ENCODE data around the gene MEGF11.

Gene MEGF11

GRCh38 chr15:66240240-66240794, 13.2 kb downstream of the MEGF11 start:
- no peak for DNase-seq (ENCODE audit: low read depth in 2 of 2)

- no peak for DNase-seq (ENCODE audit: low read depth in 2 of 2)
Measured at GRCh38 chr15:66239514-66239913, 14.0 kb downstream of the MEGF11 start.

GRCh38 chr15:66238318-66238717, 15.2 kb downstream of the MEGF11 start:
- DNase-seq (ENCODE audit: low read depth in 2 of 2), result no peak

GRCh38 chr15:66237513-66238235, 15.9 kb downstream of the MEGF11 start:
- DNase-seq (ENCODE audit: low read depth in 2 of 2), result no peak

GRCh38 chr15:66236806-66237375, 16.7 kb downstream of the MEGF11 start:
- no peak for DNase-seq (ENCODE audit: low read depth in 2 of 2)

- DNase-seq (ENCODE audit: low read depth in 2 of 2), result no peak
Measured at GRCh38 chr15:66235866-66236265, 17.7 kb downstream of the MEGF11 start.

- DNase-seq (ENCODE audit: low read depth in 2 of 2), result no peak
Measured at GRCh38 chr15:66234798-66235197, 18.8 kb downstream of the MEGF11 start.

- DNase-seq (ENCODE audit: low read depth in 2 of 2), result no peak
Measured at GRCh38 chr15:66233487-66234415, 19.8 kb downstream of the MEGF11 start.

- DNase-seq (ENCODE audit: low read depth in 2 of 2), result no peak
Measured at GRCh38 chr15:66232267-66232625, 21.3 kb downstream of the MEGF11 start.

GRCh38 chr15:66231394-66232266, 21.9 kb downstream of the MEGF11 start:
- no peak for DNase-seq (ENCODE audit: low read depth in 2 of 2)

- DNase-seq (ENCODE audit: low read depth in 2 of 2), result no peak
Measured at GRCh38 chr15:66229790-66230465, 23.6 kb downstream of the MEGF11 start.

- no peak for DNase-seq (ENCODE audit: low read depth in 2 of 2)
Measured at GRCh38 chr15:66228807-66229735, 24.5 kb downstream of the MEGF11 start.

GRCh38 chr15:66226736-66227135, 26.8 kb downstream of the MEGF11 start:
- DNase-seq (ENCODE audit: low read depth in 2 of 2), result no peak

- DNase-seq (ENCODE audit: low read depth in 2 of 2), result no peak
Measured at GRCh38 chr15:66225656-66226274, 27.8 kb downstream of the MEGF11 start.

GRCh38 chr15:66224946-66225345, 28.6 kb downstream of the MEGF11 start:
- no peak for DNase-seq (ENCODE audit: low read depth in 2 of 2)

GRCh38 chr15:66222273-66223198, 31.0 kb downstream of the MEGF11 start:
- no peak for DNase-seq (ENCODE audit: low read depth in 2 of 2)

- no peak for DNase-seq (ENCODE audit: low read depth in 2 of 2)
Measured at GRCh38 chr15:66221126-66221525, 32.4 kb downstream of the MEGF11 start.

GRCh38 chr15:66220601-66221000, 32.9 kb downstream of the MEGF11 start:
- no peak for DNase-seq (ENCODE audit: low read depth in 2 of 2)

Measured in fibroblast of skin of left biceps (primary cell).